ENCODE results near the gene PBX4. TPM values are rescaled to one million over a fixed set of nuclear protein-coding genes. Genes with fewer than 3 reads are reported as not detected.

PBX4 gene
- total and polyA plus RNA-seq, 2 donors (not counting 3 experiments of a cell fraction or from before 2014, with no cell fraction given), result not detected

GRCh38 chr19:19538785-19539166 is 79.7 kb downstream of the PBX4 start:
- DNase-seq (ENCODE audit: low read depth, low spot score) (no peak), FAIRE-seq (no peak)
- Histone ChIP-seq H3K27ac (ENCODE audit: insufficient read depth, low read depth, low read length) (no peak overlapping the region), H4K20me1 (replicated peaks; ENCODE audit: control insufficient read depth, extremely low read depth, insufficient read depth, low read length) (no peaks in the 10 kb centered on the region), H3K9ac (replicated peaks; ENCODE audit: extremely low read depth, insufficient read depth, low read length) (no peak overlapping the region), H3K4me1 (ENCODE audit: control insufficient read depth, extremely low read depth, insufficient read depth, low read length) (no peaks in the 10 kb centered on the region), H3K36me3 (ENCODE audit: control insufficient read depth in 2 of 2, extremely low read depth in 1 of 2, insufficient read depth in 2 of 2, low read length in 2 of 2) (no peaks in the 10 kb centered on the region), H3K9me3 (replicated peaks; ENCODE audit: control insufficient read depth, insufficient read depth, low read length) (no peaks in the 10 kb centered on the region), H2AFZ (ENCODE audit: low read depth, low read length) (no peak overlapping the region), H3K27me3 (ENCODE audit: control insufficient read depth in 2 of 2, insufficient read depth in 2 of 2, low read length in 2 of 2) (peaks cover 25 to 29% of the 10 kb centered on the region in 2 experiments), H3K79me2 (ENCODE audit: control insufficient read depth, insufficient read depth, low read length) (no peaks in the 10 kb centered on the region), H3K4me3 (replicated peaks in 1 of 3; ENCODE audit: insufficient read depth in 1 of 3, low read depth in 1 of 3, low read length in 3 of 3) (no peak overlapping the region), H3K4me2 (ENCODE audit: insufficient read depth, low read length) (no peak overlapping the region), H3K9me1 (replicated peaks; ENCODE audit: control insufficient read depth, extremely low read depth, insufficient read depth, low read length) (no peaks in the 10 kb centered on the region)
- ChIA-PET POLR2A (no interaction called here), CTCF (interaction anchor here (1.1 to 1.7 kb wide), 2 partner anchors 14 to 102 kb away, joined by 3 to 4 read pairs; no protein-coding TSS in a partner anchor)
- TF ChIP-seq MAX (IDR thresholded peaks at IDR 0.05; ENCODE audit: insufficient read depth, insufficient read length), result no peak
- peak; percentile 1 for TF ChIP-seq EZH2 (IDR thresholded peaks at IDR 0.05; ENCODE audit: borderline replicate concordance, low read depth, low read length, severe bottlenecking)
- TF ChIP-seq JUN (IDR thresholded peaks at IDR 0.05; ENCODE audit: borderline replicate concordance, insufficient read depth, insufficient read length, low read depth), result no peak
- no peak for TF ChIP-seq GATA2 (IDR thresholded peaks at IDR 0.05; ENCODE audit: insufficient read depth, insufficient read length, low read depth, low read length)
- TF ChIP-seq POLR2A (IDR thresholded peaks at IDR 0.05; ENCODE audit: low read depth, low read length), result no peak
- no TSS peak for BruUV-seq (replicated peaks)
- intact Hi-C loops (cut with micrococcal nuclease), result no loop called here
- dilution Hi-C loops (cut with MboI; ENCODE audit: extremely low pct_ligation_motif_present, low sequenced_read_pairs), result no loop called here

GRCh38 chr19:19538061-19538784 is 80.3 kb downstream of the PBX4 start, which contains the start of gene CILP2:
Gene CILP2 (plus strand): TSS chr19:19538265. CDS start chr19:19538350, 85 bp downstream.
- TF ChIP-seq POLR2AphosphoS5 (IDR thresholded peaks at IDR 0.05; ENCODE audit: insufficient read depth, low read depth, low read length) (no peak), EZH2 (IDR thresholded peaks at IDR 0.05; ENCODE audit: borderline replicate concordance, low read depth, low read length, severe bottlenecking) (peak; percentile 81)
- H3K4me2 ChIP-seq (ENCODE audit: insufficient read depth, low read length), result no peak within 1 kb of the TSS
- FAIRE-seq, result no peak
- no peaks in the 10 kb centered on the region for H3K36me3 ChIP-seq (ENCODE audit: control insufficient read depth in 2 of 2, extremely low read depth in 1 of 2, insufficient read depth in 2 of 2, low read length in 2 of 2)
- H3K4me3 ChIP-seq (replicated peaks in 1 of 3; ENCODE audit: insufficient read depth in 1 of 3, low read depth in 1 of 3, low read length in 3 of 3), result no peak within 1 kb of the TSS
- no peak within 1 kb of the TSS for H3K9ac ChIP-seq (replicated peaks; ENCODE audit: extremely low read depth, insufficient read depth, low read length)
- H3K9me1 ChIP-seq (replicated peaks; ENCODE audit: control insufficient read depth, extremely low read depth, insufficient read depth, low read length), result no peaks in the 10 kb centered on the region
- no peaks in the 10 kb centered on the region for H3K4me1 ChIP-seq (ENCODE audit: control insufficient read depth, extremely low read depth, insufficient read depth, low read length)
- dilution Hi-C loops (cut with MboI; ENCODE audit: extremely low pct_ligation_motif_present, low sequenced_read_pairs), result no loop called here
- peaks cover 25 to 29% of the 10 kb centered on the region in 2 experiments for H3K27me3 ChIP-seq (ENCODE audit: control insufficient read depth in 2 of 2, insufficient read depth in 2 of 2, low read length in 2 of 2)
- intact Hi-C loops (cut with micrococcal nuclease), result no loop called here
- no peak within 1 kb of the TSS for H3K27ac ChIP-seq (ENCODE audit: insufficient read depth, low read depth, low read length)
- CTCF ChIA-PET, result interaction anchor here (1.1 to 1.7 kb wide), 2 partner anchors 15 to 103 kb away, joined by 3 to 4 read pairs; no protein-coding TSS in a partner anchor
- BruUV-seq (replicated peaks), result no TSS peak
- H4K20me1 ChIP-seq (replicated peaks; ENCODE audit: control insufficient read depth, extremely low read depth, insufficient read depth, low read length), result no peaks in the 10 kb centered on the region
- H2AFZ ChIP-seq (ENCODE audit: low read depth, low read length), result no peak within 1 kb of the TSS
- POLR2A ChIA-PET, result no interaction called here
- H3K79me2 ChIP-seq (ENCODE audit: control insufficient read depth, insufficient read depth, low read length), result no peaks in the 10 kb centered on the region
- H3K9me3 ChIP-seq (replicated peaks; ENCODE audit: control insufficient read depth, insufficient read depth, low read length), result no peaks in the 10 kb centered on the region
- no peak for DNase-seq (ENCODE audit: low read depth, low spot score)
